A172 (cell line): ENCODE measurements around the gene MAP4K5. TPM values are rescaled to one million over a fixed set of nuclear protein-coding genes. Genes with fewer than 3 reads are reported as not detected.
A peak's percentile ranks its signal among the peaks of the same experiment; 100 is the strongest.

Source experiments
- DNase-seq: peaks from one replicate; pipeline ENCODE4 v3.0.0-alpha.2; 2015; ENCODE audit warnings: low spot score
- total RNA-seq: library from RNA; depleted of rRNA; stranded (reverse); fragments of >200 nt; shearing (Covaris generic); gene quantifications from 2 replicates; pipeline ENCODE4 v1.2.3, GENCODE V29; 2014

MAP4K5 gene
- total RNA-seq, 1 experiment from 2014 or later = 44.4 TPM

DNA sequence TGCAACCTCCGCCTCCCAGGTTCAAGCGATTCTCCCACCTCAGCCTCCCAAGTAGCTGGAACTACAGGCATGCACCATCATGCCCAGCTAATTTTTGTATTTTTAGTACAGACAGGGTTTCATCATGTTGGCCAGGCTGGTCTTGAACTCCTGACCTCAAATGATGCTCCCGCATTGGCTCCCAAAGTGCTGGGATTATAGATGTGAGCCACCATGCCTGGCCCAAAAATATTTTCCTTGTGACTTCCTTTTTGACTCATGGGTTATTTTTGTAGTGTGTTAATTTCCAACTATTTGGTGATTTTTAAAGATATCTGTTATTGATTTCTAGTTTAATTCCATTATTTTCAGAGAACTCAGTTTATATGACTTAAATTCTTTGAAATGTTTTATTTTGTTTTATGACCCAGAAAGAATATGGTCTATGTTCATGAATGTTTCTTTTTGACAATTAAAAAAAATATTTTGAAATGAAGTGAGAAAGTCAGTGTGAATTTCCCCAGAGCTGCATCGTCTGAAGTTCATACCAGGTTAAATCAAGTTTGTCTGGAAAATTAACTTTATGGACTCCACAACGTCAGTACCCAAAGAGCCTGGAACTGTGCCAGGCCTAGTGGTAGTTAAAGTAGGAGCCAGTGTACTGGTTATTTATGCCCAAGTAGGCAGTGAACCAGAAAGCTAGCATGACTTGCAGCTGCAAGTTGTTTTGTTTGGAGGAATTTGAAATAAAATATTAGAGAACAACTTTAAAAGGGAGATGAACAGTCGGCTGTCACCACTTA is 132.9 kb downstream of the MAP4K5 start:
- DNase-seq = no peak

DNA sequence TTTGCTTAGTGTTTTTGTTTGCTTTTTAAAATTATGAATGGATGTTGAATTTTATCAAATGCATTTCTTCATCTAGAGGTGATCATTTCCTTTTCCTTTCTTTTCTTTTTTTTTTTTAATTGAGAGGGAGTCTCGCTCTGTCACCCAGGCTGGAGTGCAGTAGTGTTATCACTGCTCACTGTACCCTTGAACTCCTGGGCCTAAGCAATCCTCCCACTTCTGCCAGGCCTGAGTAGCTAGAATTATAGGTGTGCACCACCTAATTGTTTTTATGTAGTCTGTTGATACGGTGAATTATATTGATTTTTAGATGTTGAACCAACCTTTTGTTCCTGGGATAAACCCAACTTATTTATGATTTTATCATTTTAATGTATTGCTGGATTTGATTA is 134.2 kb downstream of the MAP4K5 start:
- no peak for DNase-seq

DNA sequence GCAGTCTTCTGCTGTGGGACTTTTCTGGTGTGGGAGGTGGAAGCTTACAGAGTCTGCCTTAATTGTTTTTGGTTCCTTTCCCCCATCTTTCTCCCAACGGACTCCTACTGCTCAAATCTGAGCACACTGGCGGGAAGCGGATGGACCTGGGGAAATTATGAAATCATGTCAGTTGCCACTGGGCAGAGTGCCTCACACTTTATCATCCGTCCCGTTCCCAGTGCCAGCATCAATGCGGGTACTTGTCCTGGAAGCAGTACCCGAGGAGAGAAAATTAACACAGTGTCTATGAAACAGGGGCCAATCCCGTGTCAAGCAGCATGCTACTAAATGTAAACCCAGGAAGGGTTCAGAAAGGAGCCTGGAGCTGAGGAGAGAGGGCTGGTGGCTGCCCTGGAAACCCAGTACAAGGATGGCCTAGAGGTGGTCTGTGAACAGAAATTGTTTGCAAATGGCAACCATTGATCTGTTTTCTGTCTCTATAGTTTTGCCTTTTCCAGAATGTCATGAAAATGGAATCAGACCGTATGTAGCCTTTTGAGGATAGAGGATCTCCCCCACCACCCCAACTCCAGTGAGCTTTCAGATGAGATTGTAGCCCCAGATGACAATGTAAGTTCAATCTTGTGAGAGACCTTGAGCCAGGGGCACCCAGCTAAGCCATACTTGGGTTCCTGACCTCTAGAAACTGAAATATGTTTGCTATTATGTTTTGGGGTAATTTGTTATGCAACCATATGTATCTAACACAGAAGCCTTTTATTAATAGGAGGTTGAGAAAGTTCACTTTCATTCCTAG is 134.8 kb downstream of the MAP4K5 start:
- peak; percentile 8 for DNase-seq

DNA sequence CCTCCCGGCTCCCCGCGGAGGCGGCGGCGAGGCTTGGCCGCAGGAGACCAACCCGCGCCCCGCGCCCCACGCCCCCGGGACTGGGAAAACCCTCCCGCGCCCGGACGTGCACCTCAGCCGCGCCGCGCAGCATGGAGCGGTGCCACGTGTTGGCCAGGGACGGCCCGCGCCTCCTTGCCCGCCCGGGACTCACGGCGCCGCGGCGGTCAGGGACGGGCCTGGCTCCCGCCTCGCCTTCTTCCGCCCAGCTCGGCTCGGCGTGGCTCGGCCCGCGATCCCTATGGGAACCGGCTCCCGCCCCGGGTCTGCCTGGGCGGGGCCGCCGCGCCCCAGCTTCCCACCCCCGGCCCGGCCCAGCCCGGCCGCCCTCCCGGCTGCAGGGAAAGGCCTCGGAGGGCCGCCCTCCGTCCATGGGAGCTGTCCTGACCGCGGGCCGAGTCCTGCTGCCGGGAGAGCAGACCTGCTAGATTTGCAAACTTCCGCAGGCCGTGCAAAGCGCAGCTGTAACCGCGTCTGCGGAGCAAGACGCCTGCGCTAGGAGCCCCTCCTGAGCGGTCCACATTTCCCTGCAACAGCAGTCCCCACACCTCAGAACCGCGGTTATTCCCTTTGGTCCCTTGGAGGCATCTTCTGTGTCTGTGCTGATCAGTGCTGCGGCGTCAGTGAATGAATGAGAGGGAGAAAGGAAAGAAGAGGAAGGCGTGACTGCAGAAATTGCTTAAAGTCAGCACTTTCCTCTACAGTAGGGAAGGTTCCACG is 135.6 kb downstream of the MAP4K5 start, which contains the start of gene CDKL1:
Gene CDKL1 (minus strand): TSS at position 251 of the 759 bp plus-strand sequence. CDS start 1,013 bp downstream, outside the sequence.
- DNase-seq = peak; percentile 24

- no peak for DNase-seq
These were observed 136.9 kb downstream of the MAP4K5 start for GRCh38 chr14:50395448-50395847.

DNA sequence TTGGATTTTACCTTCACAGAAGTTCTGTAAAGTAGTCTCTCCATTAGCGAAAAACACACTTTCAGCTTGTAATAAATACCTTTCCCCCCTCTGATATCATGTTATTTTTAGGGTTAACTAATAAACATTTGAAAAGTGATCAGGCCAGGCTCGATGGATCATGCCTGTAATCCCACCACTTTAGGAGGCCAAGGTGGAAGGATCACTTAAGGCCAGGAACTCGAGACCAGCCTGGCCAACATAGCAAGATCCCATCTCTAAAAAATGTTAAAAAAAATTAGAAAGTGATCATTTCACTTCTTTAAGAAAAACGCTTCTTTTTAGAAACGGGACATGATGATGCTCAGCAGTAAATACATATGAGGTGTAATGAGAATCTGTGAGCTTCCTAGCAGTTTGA is 137.7 kb downstream of the MAP4K5 start:
- DNase-seq = no peak

GRCh38 chr14:50389668-50390441 is 142.5 kb downstream of the MAP4K5 start:
- no peak for DNase-seq

DNA sequence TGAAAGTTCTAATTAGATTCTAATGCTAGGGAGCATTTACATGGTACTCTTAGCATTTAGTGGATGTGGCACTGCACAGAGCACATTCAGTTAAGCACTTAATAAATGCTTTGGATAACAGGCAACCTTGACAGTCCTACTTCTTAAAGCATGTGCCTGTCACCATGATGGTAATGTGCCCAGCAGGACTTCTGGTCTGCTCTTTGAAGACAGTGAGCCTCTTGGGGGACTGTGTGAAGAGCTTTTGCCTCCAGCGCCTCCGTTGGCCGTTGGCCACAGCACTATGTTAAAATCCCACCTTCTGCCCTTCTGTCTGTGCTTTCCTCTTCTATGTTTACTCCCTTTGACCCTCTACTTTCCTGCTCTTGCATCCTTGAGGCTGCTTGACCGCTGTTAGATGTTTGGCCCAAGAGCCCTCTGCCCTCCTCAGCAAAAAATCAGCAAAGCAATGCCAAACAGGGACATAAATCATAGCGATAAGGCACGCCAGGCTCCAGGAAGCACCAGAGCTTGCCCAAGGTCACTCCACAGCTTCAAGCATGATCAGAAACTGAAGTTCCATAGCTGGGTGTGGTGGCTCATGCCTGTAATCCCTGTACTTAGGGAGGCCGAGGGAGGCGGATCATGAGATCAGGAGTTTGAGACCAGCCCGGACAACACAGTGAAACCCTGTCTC is 144.0 kb downstream of the MAP4K5 start:
- no peak for DNase-seq

DNA sequence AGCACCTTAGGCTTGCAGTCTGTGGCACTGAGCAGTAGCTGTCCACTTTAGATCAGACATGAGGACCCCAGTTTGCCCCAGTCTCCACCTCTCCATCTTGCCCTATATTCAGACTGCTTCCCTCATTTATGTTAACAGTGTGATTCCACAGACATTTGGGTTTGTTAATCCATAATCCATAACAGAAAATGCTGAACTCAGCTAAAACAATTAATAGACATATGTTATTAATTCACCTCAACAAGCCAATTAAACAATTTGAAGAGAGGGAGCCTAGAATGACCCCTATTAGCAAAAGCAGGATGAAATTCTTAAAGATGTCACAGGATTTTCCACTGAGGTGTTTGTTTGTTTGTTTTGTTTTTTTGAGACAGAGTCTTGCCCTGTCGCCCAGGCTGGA is 144.8 kb downstream of the MAP4K5 start:
- no peak for DNase-seq

DNA sequence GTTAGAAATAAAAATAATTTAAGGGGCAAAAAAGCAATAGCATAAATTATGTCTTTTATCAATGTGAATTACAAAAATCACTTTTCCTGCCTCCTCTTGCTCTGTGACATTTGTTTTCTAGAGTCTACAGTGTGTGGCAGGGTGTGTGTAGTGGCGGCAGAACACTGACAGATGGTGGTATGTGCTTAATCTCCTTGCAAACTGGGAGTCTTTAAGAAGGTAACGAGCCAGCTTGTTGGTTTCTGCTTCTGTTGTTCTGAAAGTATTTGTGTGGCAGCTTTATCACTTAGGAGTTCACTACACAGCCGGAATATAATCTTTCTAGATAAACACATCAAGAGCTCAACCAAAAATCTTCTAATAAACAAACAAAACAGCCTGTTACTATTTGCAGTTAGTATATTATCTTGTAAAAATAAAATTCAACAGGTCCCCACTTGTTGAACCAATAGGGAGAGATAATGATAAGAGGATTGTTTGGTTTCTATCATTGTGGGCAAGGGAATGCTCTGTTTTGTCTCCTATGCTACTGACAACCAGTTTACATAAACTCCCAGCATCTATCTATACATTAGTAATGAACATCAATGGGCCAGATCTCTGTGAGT is 148.6 kb downstream of the MAP4K5 start:
- DNase-seq = no peak

- no peak for DNase-seq
These were observed 150.5 kb downstream of the MAP4K5 start for GRCh38 chr14:50381823-50382287.

- no peak for DNase-seq
These were observed 151.4 kb downstream of the MAP4K5 start for GRCh38 chr14:50381008-50381407.

- DNase-seq = no peak
These were observed 151.9 kb downstream of the MAP4K5 start for GRCh38 chr14:50380455-50380854.

DNA sequence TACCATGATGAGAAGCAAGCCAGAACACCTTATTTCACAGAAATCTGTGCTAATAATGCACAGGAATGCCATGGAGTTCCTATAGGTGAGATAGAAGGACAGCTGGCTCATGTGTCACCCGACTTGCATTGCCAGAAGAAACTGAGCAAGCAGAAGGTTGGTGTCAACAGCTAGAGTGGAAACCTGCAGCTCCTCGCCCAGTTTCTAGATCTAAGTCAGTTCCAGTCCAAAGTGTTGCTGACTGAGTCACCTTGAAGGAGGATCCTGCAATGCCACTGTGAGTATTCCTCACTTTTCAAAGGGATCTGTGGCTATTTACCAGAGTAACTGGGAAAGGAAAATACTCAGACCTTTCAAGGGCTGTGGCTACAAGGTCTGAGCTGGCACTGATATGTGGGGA is 152.8 kb downstream of the MAP4K5 start:
- no peak for DNase-seq

GRCh38 chr14:50377550-50378085 is 154.8 kb downstream of the MAP4K5 start:
- DNase-seq = no peak

- DNase-seq = no peak
These were observed 156.6 kb downstream of the MAP4K5 start for GRCh38 chr14:50375760-50376159.

GRCh38 chr14:50373959-50374358 is 158.4 kb downstream of the MAP4K5 start:
- DNase-seq = no peak

DNA sequence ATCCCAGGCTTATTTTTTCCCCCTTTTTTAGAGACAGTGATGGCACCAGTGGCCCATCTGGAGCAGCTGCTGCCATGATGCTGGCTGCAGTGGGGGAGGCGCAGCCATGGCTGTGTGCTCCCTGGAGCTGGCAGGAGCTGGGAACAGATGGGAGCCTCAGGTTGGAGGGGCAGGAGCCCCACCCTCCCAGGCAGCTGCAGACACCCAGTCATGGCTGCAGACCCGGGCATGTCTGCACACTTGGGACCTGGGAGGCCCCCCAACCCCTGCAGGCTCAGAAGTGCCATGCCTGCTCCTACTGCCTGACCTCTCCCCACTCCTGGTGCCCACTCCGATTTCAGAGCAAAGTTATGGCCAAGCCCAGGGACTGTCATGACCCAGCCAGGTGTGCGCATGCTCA is 160.8 kb downstream of the MAP4K5 start:
- no peak for DNase-seq
